NCI-H2227 (cell line): ENCODE data around the gene NINJ1.
"Not testable (repeated sequence)": the region's sequence is repeated elsewhere in the genome, so short reads cannot be mapped to it uniquely, and the experiment has no call there.

Source experiments
- DNase-seq: peaks from one replicate; lab custom pipeline; 2025; ENCODE audit not compliant: unreplicated experiment; lab: John Stamatoyannopoulos, UW

Gene NINJ1

DNA sequence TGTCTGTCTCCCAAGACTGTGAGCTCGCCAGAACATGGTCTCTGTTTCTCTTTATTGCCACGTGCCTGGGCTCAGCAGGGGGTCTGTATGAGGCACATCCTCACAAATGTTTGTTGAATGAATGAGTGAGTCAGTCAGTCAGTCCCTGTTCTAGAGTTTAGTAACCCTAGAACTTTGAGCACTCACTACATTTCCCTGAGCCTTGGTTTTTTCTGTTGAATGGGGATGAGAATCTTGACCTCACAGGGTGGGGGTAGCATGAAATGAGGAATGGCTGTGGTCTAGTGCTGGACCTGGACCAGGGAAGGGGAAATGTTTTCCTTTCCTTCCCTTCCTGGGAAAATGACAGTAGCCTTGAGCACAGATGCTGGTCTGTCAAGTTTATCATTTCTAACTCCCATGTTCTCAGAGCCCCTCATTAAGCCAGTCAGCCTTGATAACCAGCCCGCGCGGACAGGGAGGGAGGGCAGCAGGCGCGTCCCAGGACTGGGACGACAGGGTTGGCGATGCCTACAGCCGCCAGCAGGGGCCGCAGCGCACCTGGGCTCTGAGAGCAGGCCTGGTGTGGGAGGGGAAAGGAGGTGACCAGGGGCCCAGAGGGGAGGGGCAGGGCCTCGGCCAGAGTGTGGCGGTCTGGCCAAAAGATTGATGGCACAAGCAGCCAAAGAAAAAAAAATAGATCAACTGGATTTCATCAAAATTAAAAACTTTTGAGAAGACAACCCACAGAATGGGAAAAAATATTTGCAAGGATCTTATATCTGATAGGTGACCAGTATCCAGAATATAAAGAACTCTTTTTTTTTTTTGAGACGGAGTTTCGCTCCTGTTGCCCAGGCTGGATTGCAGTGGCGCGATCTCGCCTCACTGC, 25.8 kb upstream of the NINJ1 start:
- peak; percentile 71 for DNase-seq

DNA sequence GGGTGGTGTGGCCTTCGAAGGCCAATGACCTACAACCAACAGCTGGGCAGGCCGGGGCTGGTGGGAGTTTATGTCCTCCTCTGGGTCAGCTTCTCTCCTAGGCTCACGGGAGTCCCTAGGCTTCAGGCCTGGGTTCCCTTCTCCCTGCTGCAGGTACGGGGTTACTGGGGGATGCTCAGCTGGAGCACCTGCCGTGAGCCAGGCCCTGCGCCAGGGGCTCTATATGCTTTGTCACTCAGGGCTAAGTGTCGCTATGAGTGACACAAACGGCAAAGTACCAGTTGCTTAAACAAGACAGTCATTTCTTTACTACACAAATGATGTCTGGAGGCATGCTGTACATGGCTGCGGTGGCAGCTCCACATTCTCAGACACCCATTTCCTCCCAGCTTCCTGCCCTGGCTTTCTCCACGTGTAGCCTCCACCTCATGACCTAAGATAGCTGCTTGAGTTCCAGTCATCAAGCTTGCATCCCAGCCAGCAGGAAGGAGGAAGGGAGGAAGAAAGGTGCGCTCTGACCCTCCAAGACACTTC, 22.5 kb upstream of the NINJ1 start:
- DNase-seq, result no peak

DNA sequence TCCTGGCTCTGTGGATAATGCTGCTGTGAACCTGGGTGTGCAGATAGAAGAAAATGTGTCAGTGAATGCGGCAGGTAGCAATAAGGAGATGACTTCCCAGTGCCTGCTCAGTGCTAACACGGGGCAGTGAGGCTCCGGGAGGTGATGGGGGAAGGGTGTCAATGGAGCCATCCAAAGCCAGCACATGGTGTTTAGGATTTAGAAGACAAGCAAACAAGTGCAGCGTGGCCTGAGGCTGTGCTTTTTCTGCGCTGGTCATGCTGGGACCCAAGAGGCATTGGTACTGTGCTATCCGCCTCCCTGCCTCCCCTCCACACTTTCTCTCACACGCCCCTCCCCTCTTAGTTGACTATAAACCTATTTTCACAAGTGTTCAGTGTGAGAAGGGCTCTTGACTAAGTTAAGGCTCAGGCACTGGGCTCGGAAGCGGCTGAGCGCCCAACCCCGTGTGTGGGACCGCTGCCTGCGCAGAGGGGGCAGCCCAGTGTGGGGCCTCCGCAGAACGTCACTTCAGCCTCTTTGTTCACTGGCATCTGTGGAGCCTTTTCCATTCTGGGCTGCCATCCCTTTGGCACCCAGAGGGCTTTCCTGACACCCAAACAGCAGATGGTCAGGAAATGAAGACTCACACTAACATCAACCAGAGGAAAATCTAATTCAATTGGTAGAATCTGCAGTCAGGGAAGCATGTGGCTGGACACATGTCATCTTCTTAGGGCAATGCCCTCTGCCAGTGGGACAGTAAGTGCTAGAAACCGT, 21.8 kb upstream of the NINJ1 start:
- no peak for DNase-seq

DNA sequence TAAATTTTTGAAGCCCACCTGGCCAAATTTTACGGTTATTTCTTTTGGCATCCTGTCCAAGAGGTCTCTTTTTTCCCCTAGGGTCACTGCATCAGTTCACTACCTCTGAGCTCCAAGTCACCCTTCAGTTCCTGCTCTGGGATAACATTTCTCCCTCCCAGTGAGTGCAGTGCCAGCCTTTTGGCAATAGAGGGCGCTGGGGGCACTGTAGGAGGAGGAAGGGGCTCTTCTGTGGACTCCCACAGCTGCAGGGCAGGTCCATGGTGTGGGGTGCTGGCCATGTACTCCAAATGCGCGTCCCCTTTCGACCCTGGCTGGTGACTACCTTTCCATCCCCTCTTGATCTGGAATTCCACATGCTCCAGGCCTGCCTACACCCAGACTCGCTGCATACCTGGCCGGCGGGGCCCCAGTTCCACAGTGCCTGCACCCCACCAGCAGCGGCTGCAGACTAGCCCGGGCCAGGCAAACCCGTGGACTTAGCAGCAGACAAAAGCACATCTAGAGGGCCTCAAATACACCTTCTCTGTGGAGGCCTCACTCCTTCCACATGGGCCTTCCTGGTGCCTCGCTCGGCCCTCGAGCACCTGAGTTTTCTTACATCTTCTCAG, 20.3 kb upstream of the NINJ1 start:
- DNase-seq, result peak; percentile 38

DNA sequence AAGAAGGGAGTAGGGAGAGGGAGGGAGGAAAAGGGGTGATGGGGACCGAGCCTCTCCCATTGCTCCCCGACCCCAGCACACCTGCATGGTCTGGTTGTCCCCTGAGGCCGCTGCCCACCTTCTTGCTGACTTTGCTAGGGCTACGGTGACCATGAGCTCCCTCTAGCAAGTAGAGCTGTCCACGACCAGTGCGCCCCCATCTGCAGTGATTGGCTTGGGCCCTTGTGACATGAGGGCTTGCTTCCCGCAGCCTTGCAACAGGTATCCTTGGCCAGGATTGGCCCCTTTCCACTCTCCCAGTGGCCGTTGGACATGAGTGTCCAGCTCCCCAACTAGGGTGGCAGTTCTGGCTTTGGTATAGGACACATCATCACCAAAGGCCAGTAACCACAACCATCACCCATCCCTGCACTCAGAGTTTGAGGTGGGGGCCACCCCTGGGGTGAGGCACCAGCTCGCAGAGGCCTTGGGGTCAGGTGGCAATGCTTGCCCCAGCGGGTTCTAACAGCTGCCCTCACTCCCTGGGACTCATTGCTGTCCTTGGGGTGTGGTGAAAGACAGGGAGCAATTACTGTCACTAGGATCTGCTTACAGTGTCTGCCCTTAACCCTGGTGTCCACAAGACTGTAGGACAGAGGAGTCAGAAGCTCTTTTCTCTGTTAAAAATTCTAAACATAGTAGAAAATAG, 17.2 kb upstream of the NINJ1 start:
- DNase-seq, result no peak

DNA sequence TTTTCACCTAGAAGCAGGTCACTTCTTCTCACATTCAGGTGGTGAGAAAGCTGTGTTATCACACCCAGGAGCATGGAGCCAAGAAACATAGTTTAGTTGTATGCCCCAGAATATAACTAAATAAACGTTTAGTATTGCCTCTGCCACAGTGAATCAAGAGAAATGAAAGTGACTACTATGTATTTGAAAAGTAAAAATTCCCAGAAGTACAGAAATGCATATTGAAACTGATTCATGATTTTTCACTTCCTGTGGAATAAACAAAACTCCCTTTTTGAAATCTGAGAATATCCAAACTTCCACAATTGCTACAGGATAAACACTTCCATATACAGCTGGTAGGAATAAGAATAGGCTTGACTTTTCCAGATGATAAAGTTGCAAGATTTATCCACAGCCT, 15.3 kb upstream of the NINJ1 start:
- DNase-seq, result no peak

DNA sequence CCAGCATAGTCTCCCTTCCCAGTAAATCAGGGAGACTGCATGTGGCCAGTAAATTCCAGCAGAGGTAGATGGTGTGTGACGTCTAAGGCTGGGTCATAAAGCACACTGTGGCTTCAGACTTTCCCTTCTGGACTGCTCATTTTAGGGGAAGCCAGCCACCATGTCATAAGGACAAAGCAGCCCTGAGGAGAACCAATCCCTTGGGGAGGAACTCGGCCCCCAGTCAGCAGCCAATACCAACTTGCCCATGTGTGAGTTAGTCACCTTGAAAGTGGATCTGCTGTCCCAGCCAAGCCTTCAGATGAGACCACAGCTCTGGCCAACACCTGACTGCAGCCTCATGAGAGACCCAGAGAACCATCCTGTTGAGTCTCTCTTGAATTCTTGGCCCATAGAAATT, 14.7 kb upstream of the NINJ1 start:
- DNase-seq, result no peak

DNA sequence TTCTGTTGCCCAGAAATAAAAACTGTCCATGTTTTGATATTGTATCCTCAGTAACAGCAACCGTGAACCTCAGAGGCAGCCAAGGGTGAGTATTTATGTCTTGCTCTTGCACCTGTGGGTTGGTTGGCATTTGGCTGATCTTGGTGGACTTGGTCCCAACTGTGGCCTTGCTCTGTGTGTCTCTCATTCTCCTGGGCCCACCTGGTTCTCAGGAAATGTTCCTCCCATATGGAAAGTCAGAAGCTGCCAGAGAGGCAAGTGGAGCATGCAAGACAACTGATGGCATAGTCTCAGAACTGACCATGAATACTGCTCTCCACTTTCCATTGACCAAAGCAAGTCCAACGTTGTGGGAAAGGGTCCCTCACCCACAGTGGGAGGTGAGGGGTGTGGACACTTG, 13.6 kb upstream of the NINJ1 start:
- no peak for DNase-seq

DNA sequence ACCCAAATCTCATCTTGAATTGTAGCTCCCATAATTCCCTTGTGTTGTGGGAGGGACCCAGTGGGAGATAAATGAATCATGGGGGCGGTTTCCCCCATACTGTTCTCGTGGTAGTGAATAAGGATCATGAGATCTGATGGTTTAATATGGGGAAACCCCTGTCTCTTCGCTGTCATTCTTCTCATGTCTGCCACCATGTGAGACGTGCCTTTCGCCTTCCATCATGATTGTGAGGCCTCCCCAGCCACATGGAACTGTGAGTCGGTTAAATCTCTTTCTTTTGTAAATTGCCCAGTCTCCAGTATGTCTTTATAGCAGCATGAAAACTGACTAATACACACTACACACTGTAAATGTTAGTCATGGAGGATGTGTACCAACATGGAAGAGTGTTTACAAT, 12.6 kb upstream of the NINJ1 start:
- not testable (repeated sequence) for DNase-seq

DNA sequence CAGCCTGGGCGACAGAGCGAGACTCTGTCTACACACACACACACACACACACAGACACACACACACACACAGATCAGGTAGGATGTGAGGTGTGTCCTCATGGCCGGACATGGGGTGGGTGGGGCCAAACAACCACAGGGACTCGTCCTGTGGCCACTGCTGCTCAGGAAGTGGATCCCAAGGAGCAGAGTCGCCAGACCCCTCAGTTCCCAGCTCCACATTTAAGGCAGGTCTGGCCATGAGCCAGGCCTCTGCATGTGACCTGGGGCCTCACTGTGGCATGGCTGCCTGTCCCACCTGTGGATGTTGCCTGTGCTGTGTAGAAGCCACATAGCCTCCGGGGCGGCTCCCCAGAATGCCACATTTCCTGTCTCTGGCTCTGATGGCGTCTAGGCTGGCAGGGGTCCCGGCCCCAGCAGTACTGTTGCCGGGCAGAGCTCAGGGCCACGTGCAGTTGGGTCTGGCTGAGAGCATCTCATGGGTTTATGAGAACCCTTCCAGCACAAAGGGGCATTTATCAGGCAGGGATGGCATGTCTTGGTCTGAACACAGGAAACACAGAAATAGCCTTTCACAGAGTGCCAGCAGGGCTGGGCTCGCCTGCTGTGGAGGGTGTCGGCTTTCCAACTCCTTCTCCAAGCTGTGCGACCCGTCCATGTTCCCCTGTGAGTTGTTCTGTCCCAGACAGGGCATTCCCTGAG, 9.9 kb upstream of the NINJ1 start:
- no peak for DNase-seq

DNA sequence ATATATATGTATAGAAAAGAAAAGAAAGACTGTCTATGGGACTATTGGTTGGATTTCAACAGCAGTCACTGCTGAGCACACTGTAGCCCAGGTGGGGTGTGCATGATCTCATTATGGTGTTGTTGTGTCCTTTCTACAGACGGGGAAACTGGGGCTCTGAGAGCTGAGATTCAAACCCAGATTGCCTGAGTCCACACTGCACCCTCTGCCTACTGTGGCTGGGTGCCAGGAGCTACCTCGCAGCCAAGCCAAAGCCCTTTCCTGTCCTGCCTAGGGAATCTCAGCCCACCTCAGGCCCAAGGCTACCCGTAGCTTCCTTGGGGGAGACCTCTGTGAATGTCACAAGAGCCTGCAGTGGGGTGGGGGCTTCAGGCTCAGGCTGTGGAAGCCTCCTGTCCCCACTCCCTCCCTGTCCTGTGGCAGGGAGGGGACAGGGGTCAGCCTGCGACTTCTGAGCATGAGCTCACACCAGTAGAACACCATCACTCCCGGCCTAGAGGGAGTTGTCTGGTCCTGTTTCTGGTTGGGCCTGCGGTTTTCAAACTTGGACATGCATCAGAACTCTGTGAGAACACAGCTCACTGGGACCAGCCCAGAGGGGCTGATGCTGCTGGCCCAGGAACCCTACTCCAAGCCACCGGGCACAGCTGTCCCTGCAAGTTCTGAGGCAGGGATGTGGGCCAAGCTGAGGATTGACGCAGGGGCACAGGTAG, 7.9 kb upstream of the NINJ1 start:
- DNase-seq, result no peak

DNA sequence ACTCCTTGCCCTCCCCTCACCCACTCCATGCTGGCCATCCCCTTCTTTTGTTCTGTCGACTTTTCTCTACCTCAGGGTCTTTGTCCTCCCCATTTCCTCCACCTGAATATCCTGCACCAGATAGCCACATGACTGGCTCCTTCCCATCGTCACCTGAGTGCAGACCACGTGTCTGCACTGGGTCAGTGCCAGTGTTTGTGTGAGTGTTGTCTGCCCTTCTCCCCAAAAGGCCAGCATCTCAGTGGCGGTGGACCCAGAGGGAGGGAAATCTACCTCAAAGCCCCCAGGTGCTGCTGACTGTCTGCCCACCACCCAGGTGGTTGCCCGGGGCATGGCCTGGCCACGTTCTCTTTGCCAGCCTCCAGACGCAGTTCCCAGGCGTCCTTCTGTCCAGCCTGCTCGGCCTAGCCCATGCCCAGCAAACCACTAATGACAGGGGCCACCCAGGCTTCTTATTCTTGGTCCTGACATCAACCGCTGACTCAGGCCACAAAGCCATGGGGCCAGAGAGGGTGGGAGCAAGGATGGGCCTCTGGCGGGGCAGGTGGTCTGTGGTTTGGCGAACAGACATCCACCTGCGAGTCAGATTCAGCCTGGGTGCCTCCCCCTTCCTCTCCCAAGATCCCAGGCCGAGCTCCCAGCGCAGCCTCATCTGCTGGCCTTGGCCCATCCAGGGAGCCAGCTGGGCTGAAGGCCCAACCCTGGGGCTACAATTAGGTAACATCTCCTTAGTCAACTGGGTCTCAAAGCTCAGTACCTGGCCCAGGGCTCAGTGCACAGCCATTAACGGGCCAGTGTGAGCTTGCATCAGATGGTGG, 5.5 kb upstream of the NINJ1 start:
- no peak for DNase-seq

DNA sequence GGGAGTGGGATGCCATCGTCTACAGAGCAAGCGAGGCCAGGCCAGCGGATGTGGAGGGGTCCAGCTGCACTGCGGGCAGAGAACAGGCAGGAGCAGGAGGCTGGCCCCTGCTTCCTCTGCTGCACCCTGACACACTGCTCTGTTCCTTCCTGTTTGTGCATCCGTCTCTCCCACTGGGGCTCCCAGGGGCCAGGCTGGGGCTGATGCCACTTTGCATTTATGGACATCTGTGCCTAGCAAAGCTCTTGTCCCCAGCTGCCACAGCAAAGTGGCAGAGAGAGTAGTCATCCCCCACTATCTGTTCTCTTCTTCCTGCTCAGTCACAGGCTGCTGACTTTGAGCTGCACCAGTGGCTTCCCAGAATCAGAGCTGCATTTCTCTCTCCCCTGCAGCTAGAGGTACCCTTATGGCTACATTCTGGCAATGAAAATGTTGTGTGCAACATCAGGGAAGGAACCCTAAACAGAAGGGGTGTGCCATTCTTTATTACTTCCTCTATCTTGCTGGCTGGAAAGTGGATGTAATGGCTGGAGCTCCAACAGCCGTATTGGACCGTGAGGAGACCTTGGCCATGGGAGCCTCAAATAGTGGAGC, 4.2 kb upstream of the NINJ1 start:
- no peak for DNase-seq

DNA sequence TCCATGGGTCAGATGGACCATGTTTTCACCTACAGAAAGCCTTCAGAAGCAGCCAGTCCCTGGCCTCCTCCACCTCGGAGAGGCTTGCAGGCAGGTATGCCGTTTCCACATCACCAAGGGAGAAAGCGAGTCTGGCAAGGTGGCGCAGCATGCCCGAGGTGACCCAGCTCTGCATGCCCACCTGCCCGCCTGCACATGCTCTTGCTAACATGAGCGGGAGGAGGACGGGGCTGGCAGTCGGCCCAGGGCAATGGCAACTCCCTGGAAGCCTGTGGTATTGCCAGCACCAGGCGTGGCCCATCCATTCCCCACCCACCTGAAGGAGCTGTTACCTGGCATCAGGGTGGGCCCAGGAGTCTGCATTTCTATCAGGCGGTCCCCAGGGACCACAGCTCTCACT, 3.3 kb upstream of the NINJ1 start:
- DNase-seq, result no peak

DNA sequence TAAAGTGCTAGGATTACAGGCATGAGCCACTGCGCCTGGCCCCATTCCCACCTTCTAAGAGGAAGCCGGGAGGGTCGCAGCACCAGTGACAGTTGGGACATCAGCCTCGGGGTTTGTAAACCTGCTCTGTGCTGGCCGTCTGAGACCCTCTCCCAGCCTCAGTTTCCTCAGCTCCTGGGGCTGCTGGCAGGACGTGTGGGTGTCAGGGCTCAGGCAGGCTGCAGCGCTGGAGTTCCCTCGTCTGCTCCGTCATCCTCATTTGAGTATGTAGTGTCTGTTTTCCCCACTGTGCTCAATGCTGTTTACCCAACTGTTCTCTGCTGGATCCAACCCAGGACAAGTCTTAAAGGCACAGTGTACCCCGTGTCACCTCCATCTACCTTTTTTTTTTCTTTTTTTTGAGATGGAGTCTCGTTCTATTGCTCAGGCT, 2.0 kb upstream of the NINJ1 start:
- no peak for DNase-seq

DNA sequence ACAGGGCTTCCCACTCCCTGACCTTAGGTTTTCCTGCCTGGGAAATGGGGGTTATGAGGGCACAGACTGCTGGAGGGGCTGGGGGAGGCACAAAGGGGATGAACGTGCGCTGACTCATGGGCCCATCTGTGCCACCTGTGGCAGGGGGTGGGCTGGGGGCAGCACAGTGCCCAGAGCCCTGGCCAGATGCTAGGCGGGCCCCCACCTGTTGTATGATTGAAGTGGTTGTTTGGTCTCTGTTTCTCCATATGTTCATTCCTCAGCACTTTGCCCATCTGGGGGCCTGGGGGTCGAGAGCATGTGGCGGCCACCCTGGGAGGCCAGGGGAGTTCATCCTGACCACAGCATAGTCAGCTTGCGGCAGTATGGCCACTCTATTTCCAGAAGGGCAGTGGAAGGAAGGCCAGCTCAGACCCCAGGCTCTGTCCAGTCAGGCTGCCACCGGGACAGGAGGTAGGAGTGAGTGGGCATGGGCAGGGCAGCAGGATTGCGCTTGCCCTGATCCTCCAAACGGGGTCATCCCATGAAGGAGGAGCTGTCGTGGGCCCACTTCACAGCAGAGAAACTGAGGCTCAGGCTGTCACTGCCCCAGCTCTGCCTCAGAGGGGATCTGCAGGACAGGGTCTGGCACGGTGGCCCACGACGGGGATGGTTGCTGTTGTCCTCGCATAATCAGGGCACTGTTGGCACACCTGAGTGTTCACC, 841 bp upstream of the NINJ1 start:
- DNase-seq, result no peak

DNA sequence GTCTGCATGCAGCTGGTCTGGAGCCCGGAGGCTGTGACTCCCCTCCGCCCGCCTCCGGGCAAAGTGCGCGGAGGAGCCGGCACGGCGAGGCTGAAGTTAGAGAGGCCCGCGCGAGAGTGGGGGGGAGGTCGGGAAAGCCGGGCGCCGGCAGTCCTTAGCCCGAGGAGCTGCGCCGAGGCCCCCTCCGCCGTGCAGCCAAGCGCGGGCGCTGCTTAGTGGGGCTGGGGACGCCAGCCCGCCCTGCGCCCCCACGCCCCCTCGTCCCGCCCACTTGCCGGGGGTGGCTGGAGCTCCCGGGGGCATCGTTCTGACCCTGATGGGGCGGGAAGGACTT, 403 bp downstream of the NINJ1 start:
- peak; percentile 53 for DNase-seq
